Caco-2 (cell line): ENCODE measurements around the gene ZNF175. TPM values are rescaled to one million over a fixed set of nuclear protein-coding genes. Genes with fewer than 3 reads are reported as not detected.
A peak's percentile ranks its signal among the peaks of the same experiment; 100 is the strongest.

Source experiments
- BruUV-seq: library from RNA; stranded (reverse); fragments of 400-500 nt; replicated peaks from 2 replicates; lab custom pipeline; 2021; lab: Mats Ljungman, UMichigan
- CTCF ChIA-PET: fragments of 300-600 bp; sonication (Branson Sonifier 250); formaldehyde crosslinking; loops from one replicate; lab custom pipeline; 2022; ENCODE audit warnings: antibody characterized with exemption; lab: Charles Lee
- POLR2A ChIA-PET: fragments of 300-600 bp; sonication (Branson Sonifier 250); formaldehyde crosslinking; loops from one replicate; lab custom pipeline; 2022; ENCODE audit warnings: antibody characterized with exemption; lab: Charles Lee
- DNase-seq, 2 experiments: peaks; one replicate each; pipeline versions ENCODE4 v3.0.0 to v3.0.0-alpha.2; 2020 to 2022
- H3K27me3 ChIP-seq: replicated peaks from 2 replicates; pipeline ENCODE4 v1.6.0; 2011; ENCODE audit warnings: low read length; ENCODE audit not compliant: control insufficient read depth, insufficient read depth
- H3K36me3 ChIP-seq: 2 replicates; pipeline ENCODE4 v1.5.1; 2011; ENCODE audit warnings: low read length; ENCODE audit not compliant: control insufficient read depth, insufficient read depth
- H3K4me1 ChIP-seq: fragments of 250-450 bp; sonication (Bioruptor Pico); 2 replicates; pipeline ENCODE4 v1.5.1; 2020; ENCODE audit warnings: mild to moderate bottlenecking
- H3K4me3 ChIP-seq: 2 replicates; pipeline ENCODE4 v1.5.1; 2011; ENCODE audit warnings: low read depth, mild to moderate bottlenecking, control low read depth, low read length
- H3K9me3 ChIP-seq: fragments of 250-450 bp; sonication (Bioruptor Pico); 2 replicates; pipeline ENCODE4 v1.5.1; 2020; ENCODE audit warnings: mild to moderate bottlenecking, moderate library complexity
- H3K27ac Mint-ChIP-seq: one replicate; pipeline ENCODE4 v1.8.0; 2022; ENCODE audit warnings: mixed read lengths; ENCODE audit not compliant: unreplicated experiment
- H3K27me3 Mint-ChIP-seq: one replicate; pipeline ENCODE4 v1.8.0; 2022; ENCODE audit warnings: mixed read lengths; ENCODE audit not compliant: insufficient read depth, unreplicated experiment
- H3K36me3 Mint-ChIP-seq: one replicate; pipeline ENCODE4 v1.8.0; 2022; ENCODE audit warnings: mild to moderate bottlenecking, mixed read lengths; ENCODE audit not compliant: insufficient read depth, unreplicated experiment
- H3K4me1 Mint-ChIP-seq: one replicate; pipeline ENCODE4 v1.8.0; 2022; ENCODE audit warnings: low read depth, mixed read lengths; ENCODE audit not compliant: unreplicated experiment
- H3K4me3 Mint-ChIP-seq: one replicate; pipeline ENCODE4 v1.8.0; 2022; ENCODE audit warnings: mild to moderate bottlenecking, moderate library complexity, mixed read lengths; ENCODE audit not compliant: unreplicated experiment
- H3K9me3 Mint-ChIP-seq: one replicate; pipeline ENCODE4 v1.8.0; 2022; ENCODE audit warnings: mixed read lengths; ENCODE audit not compliant: unreplicated experiment
- intact Hi-C: fragments of 100-400 bp; cut with micrococcal nuclease; formaldehyde crosslinking; loops from one replicate; pipeline ENCODE4 v1.10.0; 2022; ENCODE audit not compliant: unreplicated experiment
- total RNA-seq: library from RNA; stranded (reverse); gene quantifications from 2 replicates; pipeline ENCODE4 v1.2.3, GENCODE V29; 2022
- TF ChIP-seq, protein P1 (sequence below), 2 experiments: fragments of 200-600 bp in 1 of 2; IDR thresholded peaks; 1 replicate in 1 of 2; 2 replicates in 1 of 2; pipeline versions ENCODE4 v1.5.1 to v1.8.0; 2011 to 2022; ENCODE audit warnings: antibody characterized with exemption in 1 of 2, control low read depth in 1 of 2, inconsistent platforms in 1 of 2, low read depth in 1 of 2, low read length in 1 of 2, mild to moderate bottlenecking in 1 of 2, moderate library complexity in 1 of 2; ENCODE audit not compliant: insufficient read depth in 1 of 2, severe bottlenecking in 1 of 2, unreplicated experiment in 1 of 2

The ZNF175 gene
- total RNA-seq, 1 experiment from 2014 or later = 8.7 TPM

DNA sequence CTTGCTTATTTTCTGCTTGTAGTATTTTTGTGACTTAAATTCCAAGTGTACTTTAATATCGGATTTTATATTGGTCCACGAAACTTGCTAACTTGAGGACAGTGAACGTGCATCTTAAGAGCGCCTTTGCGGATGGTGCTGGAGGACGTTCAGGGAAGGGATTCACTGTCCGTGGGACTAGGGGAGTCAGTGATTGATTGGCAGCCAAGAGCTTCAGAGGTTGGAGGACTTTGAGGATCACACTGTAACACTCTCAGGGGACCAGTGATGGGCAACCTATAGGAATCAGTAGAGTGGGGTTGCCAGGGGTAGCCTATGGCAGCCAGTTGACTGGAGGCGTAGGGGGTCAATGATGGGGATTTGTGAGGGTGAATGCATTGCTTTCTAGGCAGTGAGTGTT lies 516 bp downstream of the ZNF175 start:
- H3K4me3 ChIP-seq = peak overlapping the region; percentile 65
- peaks cover 26% of the 10 kb centered on the region for H3K4me1 ChIP-seq
- ChIA-PET CTCF (interaction anchor here (0.6 to 1.1 kb wide), 4 partner anchors 22 to 87 kb away, joined by 3 to 5 read pairs (median 4); no protein-coding TSS in a partner anchor), POLR2A (interaction anchor here (0.7 kb wide), 1 partner anchor 204 kb away, joined by 4 read pairs; no protein-coding TSS in a partner anchor)
- no peaks in the 10 kb centered on the region for H3K9me3 ChIP-seq
- intact Hi-C loops = loop anchor here (1.0 kb wide), 1 partner anchor 23 kb away; no protein-coding TSS in a partner anchor
- TF ChIP-seq, protein P1, sequence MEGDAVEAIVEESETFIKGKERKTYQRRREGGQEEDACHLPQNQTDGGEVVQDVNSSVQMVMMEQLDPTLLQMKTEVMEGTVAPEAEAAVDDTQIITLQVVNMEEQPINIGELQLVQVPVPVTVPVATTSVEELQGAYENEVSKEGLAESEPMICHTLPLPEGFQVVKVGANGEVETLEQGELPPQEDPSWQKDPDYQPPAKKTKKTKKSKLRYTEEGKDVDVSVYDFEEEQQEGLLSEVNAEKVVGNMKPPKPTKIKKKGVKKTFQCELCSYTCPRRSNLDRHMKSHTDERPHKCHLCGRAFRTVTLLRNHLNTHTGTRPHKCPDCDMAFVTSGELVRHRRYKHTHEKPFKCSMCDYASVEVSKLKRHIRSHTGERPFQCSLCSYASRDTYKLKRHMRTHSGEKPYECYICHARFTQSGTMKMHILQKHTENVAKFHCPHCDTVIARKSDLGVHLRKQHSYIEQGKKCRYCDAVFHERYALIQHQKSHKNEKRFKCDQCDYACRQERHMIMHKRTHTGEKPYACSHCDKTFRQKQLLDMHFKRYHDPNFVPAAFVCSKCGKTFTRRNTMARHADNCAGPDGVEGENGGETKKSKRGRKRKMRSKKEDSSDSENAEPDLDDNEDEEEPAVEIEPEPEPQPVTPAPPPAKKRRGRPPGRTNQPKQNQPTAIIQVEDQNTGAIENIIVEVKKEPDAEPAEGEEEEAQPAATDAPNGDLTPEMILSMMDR (IDR thresholded peaks at IDR 0.05; ENCODE audit: insufficient read depth in 1 of 2, low read depth in 1 of 2, low read length in 1 of 2, severe bottlenecking in 1 of 2, unreplicated experiment in 1 of 2) = no peak
- no peaks in the 10 kb centered on the region for H3K27me3 ChIP-seq
- peaks cover 23% of the 10 kb centered on the region for H3K36me3 Mint-ChIP-seq
- no peaks in the 10 kb centered on the region for H3K9me3 Mint-ChIP-seq
- H3K27me3 Mint-ChIP-seq = no peaks in the 10 kb centered on the region
- no peak for DNase-seq
- peak overlapping the region; percentile 93 for H3K27ac Mint-ChIP-seq
- H3K4me3 Mint-ChIP-seq = peak overlapping the region; percentile 99
- BruUV-seq = TSS peak; percentile 43
- no peaks in the 10 kb centered on the region for H3K36me3 ChIP-seq
- peaks cover 12% of the 10 kb centered on the region for H3K4me1 Mint-ChIP-seq

DNA sequence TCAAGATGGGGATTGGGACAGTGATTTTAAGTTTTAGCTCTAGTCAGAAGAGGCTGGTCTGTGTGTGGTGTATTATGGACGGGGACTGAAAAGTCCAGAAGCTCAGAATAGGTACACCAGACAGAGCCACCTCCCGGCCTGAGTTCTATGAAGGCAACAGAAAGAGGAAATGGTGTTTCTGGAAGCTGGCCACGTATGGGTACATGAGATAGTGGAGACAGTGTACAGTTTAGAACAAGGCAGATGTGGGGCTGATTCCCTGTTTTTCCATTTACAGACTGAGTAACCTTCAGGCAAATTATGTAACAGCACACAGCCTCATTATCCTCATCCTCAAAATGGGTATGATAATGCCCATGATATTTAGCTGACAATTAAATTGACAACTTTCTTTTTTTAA lies 1.3 kb downstream of the ZNF175 start:
- Histone ChIP-seq H3K9me3 (0 out of 2 replicates have a peak, but pooled peaks cover 4% of the 10 kb centered on the region), H3K36me3 (no peaks in the 10 kb centered on the region), H3K27me3 (no peaks in the 10 kb centered on the region), H3K4me1 (peaks cover 19% of the 10 kb centered on the region), H3K4me3 (no peak overlapping the region)
- H3K4me3 Mint-ChIP-seq = peak overlapping the region; percentile 99
- H3K27me3 Mint-ChIP-seq = no peaks in the 10 kb centered on the region
- H3K27ac Mint-ChIP-seq = no peak overlapping the region
- H3K36me3 Mint-ChIP-seq = peaks cover 30% of the 10 kb centered on the region
- ChIA-PET POLR2A (no interaction called here), CTCF (interaction anchor here (0.6 kb wide), 1 partner anchor 82 kb away, joined by 3 read pairs; no protein-coding TSS in a partner anchor)
- TF ChIP-seq, protein P1 (IDR thresholded peaks at IDR 0.05; ENCODE audit: insufficient read depth in 1 of 2, low read depth in 1 of 2, low read length in 1 of 2, severe bottlenecking in 1 of 2, unreplicated experiment in 1 of 2) = no peak
- H3K9me3 Mint-ChIP-seq = no peaks in the 10 kb centered on the region
- DNase-seq = no peak
- intact Hi-C loops = no loop called here
- no TSS peak for BruUV-seq
- H3K4me1 Mint-ChIP-seq = peaks cover 9% of the 10 kb centered on the region

DNA sequence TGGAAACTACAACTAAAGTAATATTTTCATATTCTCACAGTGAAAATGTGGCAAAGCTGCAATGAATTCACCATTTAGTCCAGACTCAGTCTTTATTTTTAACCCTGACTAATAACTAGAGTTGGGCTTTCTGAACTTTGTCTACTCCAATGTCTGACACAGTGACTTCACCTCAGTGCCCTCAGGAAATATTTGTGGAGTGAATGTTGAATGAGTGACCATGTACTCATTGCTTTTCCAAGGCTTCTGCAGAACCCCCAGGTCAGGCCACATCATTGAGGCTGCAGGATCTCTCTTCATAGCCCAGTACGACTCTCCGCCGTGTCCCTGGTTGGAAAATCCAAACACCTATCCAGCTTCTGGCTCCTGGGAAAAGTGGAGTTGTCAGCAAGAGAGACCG lies 1.8 kb downstream of the ZNF175 start:
- no peaks in the 10 kb centered on the region for H3K36me3 ChIP-seq
- BruUV-seq = no TSS peak
- H3K4me3 ChIP-seq = no peak overlapping the region
- H3K9me3 ChIP-seq = 0 out of 2 replicates have a peak, but pooled peaks cover 4% of the 10 kb centered on the region
- intact Hi-C loops = no loop called here
- H3K4me1 ChIP-seq = peaks cover 14% of the 10 kb centered on the region
- POLR2A ChIA-PET = no interaction called here
- H3K4me1 Mint-ChIP-seq = peaks cover 9% of the 10 kb centered on the region
- no peak overlapping the region for H3K4me3 Mint-ChIP-seq
- no peak overlapping the region for H3K27ac Mint-ChIP-seq
- H3K36me3 Mint-ChIP-seq = peaks cover 34% of the 10 kb centered on the region
- no peaks in the 10 kb centered on the region for H3K9me3 Mint-ChIP-seq
- DNase-seq = no peak
- no peaks in the 10 kb centered on the region for H3K27me3 Mint-ChIP-seq
- CTCF ChIA-PET = interaction anchor here (0.6 kb wide), 1 partner anchor 82 kb away, joined by 3 read pairs; no protein-coding TSS in a partner anchor
- TF ChIP-seq, protein P1 (IDR thresholded peaks at IDR 0.05; ENCODE audit: insufficient read depth in 1 of 2, low read depth in 1 of 2, low read length in 1 of 2, severe bottlenecking in 1 of 2, unreplicated experiment in 1 of 2) = no peak
- H3K27me3 ChIP-seq = no peaks in the 10 kb centered on the region
